Activated CD8-positive, alpha-beta memory T cell treated with anti-CD3 and anti-CD28 coated beads, Interleukin-2, amount 50 U/mL, for 24 hours (primary cell): ENCODE data around the gene RWDD3.

Experiments used
- DNase-seq: peaks from one replicate; pipeline ENCODE4 v3.0.0-alpha.2; 2020; ENCODE audit errors: extremely low read depth

Gene RWDD3

GRCh38 chr1:95233737-95234500 lies at the start of gene RWDD3:
RWDD3 (plus strand) TSS chr1:95234210; CDS start chr1:95234231, 21 bp downstream.
- peak; percentile 70 for DNase-seq

- DNase-seq, result no peak
Measured at GRCh38 chr1:95186149-95186548, 47.9 kb upstream of the RWDD3 start.

GRCh38 chr1:95193591-95193990 lies 40.4 kb upstream of the RWDD3 start:
- no peak for DNase-seq

GRCh38 chr1:95195046-95195445 lies 39.0 kb upstream of the RWDD3 start:
- no peak for DNase-seq

GRCh38 chr1:95196017-95196416 lies 38.0 kb upstream of the RWDD3 start:
- no peak for DNase-seq

- no peak for DNase-seq
Measured at GRCh38 chr1:95197616-95198252, 36.3 kb upstream of the RWDD3 start.

GRCh38 chr1:95201905-95202304 lies 32.1 kb upstream of the RWDD3 start:
- no peak for DNase-seq

GRCh38 chr1:95203908-95204437 lies 30.0 kb upstream of the RWDD3 start:
- DNase-seq, result no peak

GRCh38 chr1:95206514-95206913 lies 27.5 kb upstream of the RWDD3 start:
- no peak for DNase-seq

GRCh38 chr1:95207223-95207935 lies 26.6 kb upstream of the RWDD3 start:
- DNase-seq, result no peak

GRCh38 chr1:95208876-95209275 lies 25.1 kb upstream of the RWDD3 start:
- no peak for DNase-seq

GRCh38 chr1:95209291-95209690 lies 24.7 kb upstream of the RWDD3 start:
- DNase-seq, result no peak

GRCh38 chr1:95216292-95216990 lies 17.6 kb upstream of the RWDD3 start:
- DNase-seq, result no peak

GRCh38 chr1:95217371-95217770 lies 16.6 kb upstream of the RWDD3 start:
- no peak for DNase-seq

GRCh38 chr1:95219407-95219806 lies 14.6 kb upstream of the RWDD3 start:
- DNase-seq, result no peak

- no peak for DNase-seq
Measured at GRCh38 chr1:95221306-95221705, 12.7 kb upstream of the RWDD3 start.

GRCh38 chr1:95222629-95223028 lies 11.4 kb upstream of the RWDD3 start:
- no peak for DNase-seq

GRCh38 chr1:95223110-95223509 lies 10.9 kb upstream of the RWDD3 start:
- DNase-seq, result no peak

- DNase-seq, result no peak
Measured at GRCh38 chr1:95226781-95227660, 7.0 kb upstream of the RWDD3 start.

GRCh38 chr1:95229037-95229436 lies 5.0 kb upstream of the RWDD3 start:
- no peak for DNase-seq

- no peak for DNase-seq
Measured at GRCh38 chr1:95229706-95230105, 4.3 kb upstream of the RWDD3 start.
